Transverse colon (tissue), 4 donors: ENCODE measurements around the gene EHMT1. TPM values are rescaled to one million over a fixed set of nuclear protein-coding genes. Genes with fewer than 3 reads are reported as not detected.
A peak's percentile ranks its signal among the peaks of the same experiment; 100 is the strongest.

ENCODE experiments used
- DNase-seq: peaks from one replicate; pipeline ENCODE4 v3.0.0-alpha.2; 2019
- H3K27ac ChIP-seq, 4 donors: fragments of 200-600 bp; sonication (generic); 2 replicates each; pipeline ENCODE4 v1.5.1; 2016 to 2018; ENCODE audit warnings: inconsistent platforms in 4 of 4
- H3K27me3 ChIP-seq: fragments of 200-600 bp; sonication (generic); 2 replicates; pipeline ENCODE4 v1.5.1; 2017; ENCODE audit warnings: inconsistent platforms
- H3K36me3 ChIP-seq, 4 donors: fragments of 200-600 bp; sonication (generic); 2 replicates each; pipeline ENCODE4 v1.5.1; 2017 to 2019; ENCODE audit warnings: inconsistent platforms in 4 of 4
- H3K4me1 ChIP-seq, 4 donors: fragments of 200-600 bp; sonication (generic); 2 replicates each; pipeline ENCODE4 v1.5.1; 2017 to 2020; ENCODE audit warnings: inconsistent platforms in 4 of 4
- H3K4me3 ChIP-seq, 4 donors: fragments of 200-600 bp; sonication (generic); 1 replicate in 1 of 4; 2 replicates in 3 of 4; pipeline versions ENCODE4 v1.5.1 to v1.6.1; 2017 to 2019; ENCODE audit warnings: inconsistent platforms in 4 of 4
- H3K9me3 ChIP-seq, 2 donors: fragments of 200-600 bp; sonication (generic); 2 replicates each; pipeline ENCODE4 v1.5.1; 2017 to 2019; ENCODE audit warnings: inconsistent platforms in 2 of 2
- CTCF ChIP-seq, 5 experiments: fragments of 200-600 bp in 3 of 5; fragments of 450-650 bp in 2 of 5; sonication (generic) in 3 of 5; IDR thresholded peaks; 1 replicate in 2 of 5; 2 replicates in 3 of 5; pipeline ENCODE4 v1.5.1; 2016 to 2017; ENCODE audit warnings: antibody characterized with exemption in 5 of 5, inconsistent platforms in 3 of 5, mild to moderate bottlenecking in 2 of 5, moderate library complexity in 1 of 5
- EP300 ChIP-seq: sonication (generic); formaldehyde crosslinking; IDR thresholded peaks from one replicate; pipeline ENCODE4 v1.6.1; 2017; ENCODE audit warnings: antibody characterized with exemption, low read depth
- POLR2A ChIP-seq: fragments of 450-650 bp; IDR thresholded peaks from one replicate; pipeline ENCODE4 v1.6.1; 2016; ENCODE audit warnings: antibody characterized with exemption, mild to moderate bottlenecking, moderate library complexity
- POLR2AphosphoS5 ChIP-seq, 3 donors: sonication (generic); formaldehyde crosslinking; IDR thresholded peaks; one replicate each; pipeline ENCODE4 v1.6.1; 2016; ENCODE audit warnings: antibody characterized with exemption in 3 of 3
- WGBS, 2 donors: methylation state at CpG; one replicate each; pipeline ENCODE4 v1.1.5; 2018; ENCODE audit warnings: low coverage in 1 of 2; 5-methylcytosine and 5-hydroxymethylcytosine counted together
- in situ Hi-C, 4 donors: fragments of 200-750 bp; cut with MboI; loops; one replicate each; pipeline versions ENCODE4 v1.15.0 to v1.15.1; 2017; ENCODE audit warnings: low sequenced_read_pairs in 3 of 4, low pct_ligation_motif_present in 1 of 4, low pct_unique_long_range_greater_than_20kb in 1 of 4
- intact Hi-C: fragments of 100-400 bp; cut with DNase I; formaldehyde crosslinking; loops from one replicate; pipeline ENCODE4 v1.15.1; 2023; ENCODE audit warnings: low total_unique reads
- total RNA-seq, 4 donors: library from RNA; depleted of rRNA; stranded (reverse); fragments of >200 nt; gene quantifications; one replicate each; pipeline ENCODE4 v1.1.0, GENCODE V29; 2016

The EHMT1 gene
- total RNA-seq, 4 donors from 2014 or later: 93.8 to 184 (median 139) TPM

GRCh38 chr9:137759649-137760321, 141.0 kb downstream of the EHMT1 start:
- Histone ChIP-seq H3K27me3 (no peaks in the 10 kb centered on the region), H3K4me1 (no peaks in the 10 kb centered on the region), H3K36me3 (peaks cover 0 to 38% (median 13%) of the 10 kb centered on the region in 4 donors), H3K9me3 (no peaks in the 10 kb centered on the region), H3K27ac (no peak overlapping the region), H3K4me3 (no peak overlapping the region)
- TF ChIP-seq EP300 (no peak), POLR2AphosphoS5 (IDR thresholded peaks at IDR 0.05) (no peak), CTCF (IDR thresholded peaks at IDR 0.05) (no peak), POLR2A (no peak)
- DNase-seq: no peak
- 87% methylated on average over 24 of the region's 24 CpGs; no CpG with 5 or more reads in 1 of the 2 donors for WGBS, 2 donors
- in situ Hi-C loops (no loop called here), intact Hi-C loops (no loop called here)

- 60 to 87% methylated on average over 1 to 12 of the region's 12 CpGs for WGBS, 2 donors
- DNase-seq: no peak
These were observed 141.6 kb downstream of the EHMT1 start for GRCh38 chr9:137760426-137760825.

GRCh38 chr9:137761032-137761431, 142.2 kb downstream of the EHMT1 start:
- no peaks in the 10 kb centered on the region for H3K9me3 ChIP-seq
- no peaks in the 10 kb centered on the region for H3K27me3 ChIP-seq
- in situ Hi-C loops (no loop called here), intact Hi-C loops (no loop called here)
- H3K27ac ChIP-seq: no peak overlapping the region
- H3K4me1 ChIP-seq: no peaks in the 10 kb centered on the region
- 57 to 59% methylated on average over 5 to 7 of the region's 7 CpGs for WGBS, 2 donors
- no peak for DNase-seq
- TF ChIP-seq EP300: no peak
- TF ChIP-seq CTCF (IDR thresholded peaks at IDR 0.05): no peak
- TF ChIP-seq POLR2AphosphoS5 (IDR thresholded peaks at IDR 0.05): no peak
- TF ChIP-seq POLR2A: no peak
- no peak overlapping the region for H3K4me3 ChIP-seq
- peaks cover 0 to 28% (median 13%) of the 10 kb centered on the region in 4 donors for H3K36me3 ChIP-seq

More at GRCh38 chr9:137760426-137760825, 141.6 kb downstream of the EHMT1 start:
- TF ChIP-seq EP300: no peak
- Histone ChIP-seq H3K4me3 (no peak overlapping the region), H3K4me1 (no peaks in the 10 kb centered on the region), H3K36me3 (peaks cover 0 to 32% (median 15%) of the 10 kb centered on the region in 4 donors), H3K9me3 (no peaks in the 10 kb centered on the region), H3K27ac (no peak overlapping the region), H3K27me3 (no peaks in the 10 kb centered on the region)
- intact Hi-C loops: no loop called here
- in situ Hi-C loops: no loop called here

- 73 to 87% methylated on average over 2 to 9 of the region's 9 CpGs for WGBS, 2 donors
- TF ChIP-seq CTCF (IDR thresholded peaks at IDR 0.05): no peak
- Histone ChIP-seq H3K27ac (peak overlapping the region in 2 of 4 donors; percentile 8 to 60), H3K4me3 (no peak overlapping the region), H3K27me3 (no peaks in the 10 kb centered on the region), H3K36me3 (peaks cover 0 to 30% (median 12%) of the 10 kb centered on the region in 4 donors), H3K9me3 (no peaks in the 10 kb centered on the region), H3K4me1 (no peaks in the 10 kb centered on the region)
- intact Hi-C loops (no loop called here), in situ Hi-C loops (no loop called here)
- DNase-seq: no peak
These were observed 143.0 kb downstream of the EHMT1 start for GRCh38 chr9:137761793-137762192.
